GM18520 (cell line): Measurements from ENCODE around the gene TAF11L11.
"Not testable (repeated sequence)": the region's sequence is repeated elsewhere in the genome, so short reads cannot be mapped to it uniquely, and the experiment has no call there.

ENCODE experiments used
- ATAC-seq: cut with Tn5 transposase; IDR thresholded peaks from one replicate; pipeline ENCODE4 v1.9.1; 2021; ENCODE audit not compliant: unreplicated experiment

TAF11L11 gene

DNA sequence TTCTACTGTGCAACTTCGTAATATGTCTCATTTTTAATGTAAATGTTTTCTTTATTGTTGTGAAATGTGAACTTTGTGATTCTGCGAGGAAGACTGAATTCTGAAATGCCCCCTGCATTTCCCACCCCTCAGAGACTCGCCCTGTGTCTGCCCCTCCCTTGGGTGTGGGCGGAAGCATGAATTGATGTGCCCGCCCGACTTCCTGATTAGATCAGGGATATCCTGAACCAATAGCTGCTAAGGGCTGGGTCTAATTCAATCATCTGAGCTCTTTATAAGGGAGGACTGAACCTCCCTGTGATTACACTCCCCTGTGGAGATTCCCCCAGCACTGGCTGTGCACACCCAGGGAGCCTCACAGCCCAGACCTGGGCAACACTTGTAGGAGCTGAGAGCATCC, at the start of gene TAF11L11:
Gene TAF11L11, plus strand, starts transcription at position 304 of the 400 bp plus-strand sequence.
- not testable (repeated sequence) for ATAC-seq

DNA sequence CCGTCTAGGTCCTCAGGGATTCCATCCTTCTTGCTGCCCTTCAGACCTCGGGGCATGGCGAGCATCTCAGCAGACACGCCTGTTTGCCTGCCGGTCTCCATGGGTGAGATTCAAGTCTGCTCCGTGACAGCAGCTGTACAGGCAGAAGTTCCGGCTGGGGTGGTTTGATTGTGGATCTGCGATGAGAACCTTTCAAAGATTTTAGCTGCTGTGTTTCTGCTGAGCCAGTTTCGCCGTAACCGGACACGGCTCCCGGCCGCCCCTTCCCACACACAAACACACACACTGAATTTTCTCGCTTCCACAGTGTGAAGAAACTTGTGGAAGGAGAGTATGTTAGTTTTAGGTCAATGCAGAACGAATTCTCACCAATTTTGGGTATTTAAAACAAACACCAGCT, 18.3 kb upstream of the TAF11L11 start, which contains the start of gene TAF11L7:
Gene TAF11L7, minus strand, starts transcription at position 101 of the 400 bp plus-strand sequence.
- not testable (repeated sequence) for ATAC-seq

DNA sequence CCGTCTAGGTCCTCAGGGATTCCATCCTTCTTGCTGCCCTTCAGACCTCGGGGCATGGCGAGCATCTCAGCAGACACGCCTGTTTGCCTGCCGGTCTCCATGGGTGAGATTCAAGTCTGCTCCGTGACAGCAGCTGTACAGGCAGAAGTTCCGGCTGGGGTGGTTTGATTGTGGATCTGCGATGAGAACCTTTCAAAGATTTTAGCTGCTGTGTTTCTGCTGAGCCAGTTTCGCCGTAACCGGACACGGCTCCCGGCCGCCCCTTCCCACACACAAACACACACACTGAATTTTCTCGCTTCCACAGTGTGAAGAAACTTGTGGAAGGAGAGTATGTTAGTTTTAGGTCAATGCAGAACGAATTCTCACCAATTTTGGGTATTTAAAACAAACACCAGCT, 13.1 kb upstream of the TAF11L11 start, which contains the start of gene TAF11L8:
Gene TAF11L8, minus strand, starts transcription at position 101 of the 400 bp plus-strand sequence.
- ATAC-seq, result not testable (repeated sequence)

DNA sequence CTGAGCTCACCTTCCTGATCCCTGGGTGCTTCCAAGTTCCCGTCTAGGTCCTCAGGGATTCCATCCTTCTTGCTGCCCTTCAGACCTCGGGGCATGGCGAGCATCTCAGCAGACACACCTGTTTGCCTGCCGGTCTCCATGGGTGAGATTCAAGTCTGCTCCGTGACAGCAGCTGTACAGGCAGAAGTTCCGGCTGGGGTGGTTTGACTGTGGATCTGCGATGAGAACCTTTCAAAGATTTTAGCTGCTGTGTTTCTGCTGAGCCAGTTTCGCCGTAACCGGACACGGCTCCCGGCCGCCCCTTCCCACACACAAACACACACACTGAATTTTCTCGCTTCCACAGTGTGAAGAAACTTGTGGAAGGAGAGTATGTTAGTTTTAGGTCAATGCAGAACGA, 9.7 kb upstream of the TAF11L11 start, which contains the start of gene TAF11L9:
Gene TAF11L9, minus strand, starts transcription at position 140 of the 400 bp plus-strand sequence.
- not testable (repeated sequence) for ATAC-seq

DNA sequence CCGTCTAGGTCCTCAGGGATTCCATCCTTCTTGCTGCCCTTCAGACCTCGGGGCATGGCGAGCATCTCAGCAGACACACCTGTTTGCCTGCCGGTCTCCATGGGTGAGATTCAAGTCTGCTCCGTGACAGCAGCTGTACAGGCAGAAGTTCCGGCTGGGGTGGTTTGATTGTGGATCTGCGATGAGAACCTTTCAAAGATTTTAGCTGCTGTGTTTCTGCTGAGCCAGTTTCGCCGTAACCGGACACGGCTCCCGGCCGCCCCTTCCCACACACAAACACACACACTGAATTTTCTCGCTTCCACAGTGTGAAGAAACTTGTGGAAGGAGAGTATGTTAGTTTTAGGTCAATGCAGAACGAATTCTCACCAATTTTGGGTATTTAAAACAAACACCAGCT, 6.3 kb upstream of the TAF11L11 start, which contains the start of gene TAF11L10:
Gene TAF11L10, minus strand, starts transcription at position 101 of the 400 bp plus-strand sequence.
- ATAC-seq, result not testable (repeated sequence)

DNA sequence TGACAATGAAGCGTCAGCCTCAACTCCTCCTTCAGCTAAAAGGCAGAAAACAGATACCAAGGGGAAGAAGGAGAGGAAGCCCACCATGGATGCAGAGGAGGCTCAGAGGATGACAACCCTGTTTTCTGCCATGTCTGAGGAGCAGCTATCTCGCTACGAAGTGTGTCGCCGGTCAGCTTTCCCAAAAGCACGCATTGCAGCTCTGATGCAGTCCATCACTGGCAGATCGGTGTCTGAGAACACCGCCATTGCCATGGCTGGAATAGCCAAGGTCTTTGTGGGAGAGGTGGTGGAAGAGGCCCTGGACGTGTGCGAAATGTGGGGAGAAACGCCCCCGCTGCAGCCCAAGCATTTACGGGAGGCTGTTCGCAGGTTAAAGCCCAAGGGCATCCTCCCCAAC, 968 bp downstream of the TAF11L11 start:
- no peak for ATAC-seq

DNA sequence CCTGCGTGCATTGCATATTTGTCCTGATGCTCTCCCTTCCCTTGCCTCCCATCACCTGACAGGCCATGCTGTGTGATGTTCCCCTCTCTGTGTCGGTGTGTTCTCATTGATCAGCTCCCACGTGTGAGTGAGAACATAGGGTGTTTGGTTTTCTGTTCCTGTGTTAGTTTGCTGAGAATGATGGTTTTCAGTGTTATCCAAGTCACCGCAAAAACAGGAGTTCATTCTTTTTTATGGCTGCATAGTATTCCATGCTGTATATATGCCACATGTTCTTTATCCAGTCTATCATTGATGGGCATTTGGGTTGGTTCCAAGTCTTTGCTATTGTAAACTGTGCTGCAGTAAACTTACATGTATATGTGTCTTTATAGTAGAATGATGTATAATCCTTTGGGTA, 3.5 kb downstream of the TAF11L11 start:
- not testable (repeated sequence) for ATAC-seq

DNA sequence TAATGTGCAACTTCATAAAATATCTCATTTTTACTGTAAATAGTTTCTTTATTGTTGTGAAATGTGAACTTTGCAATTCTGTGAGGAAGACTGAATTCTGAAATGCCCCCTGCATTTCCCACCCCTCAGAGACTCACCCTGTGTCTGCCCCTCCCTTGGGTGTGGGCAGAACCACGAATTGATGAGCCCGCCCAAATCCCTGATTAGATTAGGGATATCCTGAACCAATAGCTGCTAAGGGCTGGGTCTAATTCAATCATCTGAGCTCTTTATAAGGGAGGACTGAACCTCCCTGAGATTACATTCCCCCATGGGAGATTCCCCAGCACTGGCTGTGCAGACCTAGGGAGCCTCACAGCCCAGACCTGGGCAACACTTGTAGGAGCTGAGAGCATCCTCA, 6.1 kb downstream of the TAF11L11 start, which contains the start of gene TAF11L12:
Gene TAF11L12, plus strand, starts transcription at position 301 of the 400 bp plus-strand sequence.
- ATAC-seq, result not testable (repeated sequence)

DNA sequence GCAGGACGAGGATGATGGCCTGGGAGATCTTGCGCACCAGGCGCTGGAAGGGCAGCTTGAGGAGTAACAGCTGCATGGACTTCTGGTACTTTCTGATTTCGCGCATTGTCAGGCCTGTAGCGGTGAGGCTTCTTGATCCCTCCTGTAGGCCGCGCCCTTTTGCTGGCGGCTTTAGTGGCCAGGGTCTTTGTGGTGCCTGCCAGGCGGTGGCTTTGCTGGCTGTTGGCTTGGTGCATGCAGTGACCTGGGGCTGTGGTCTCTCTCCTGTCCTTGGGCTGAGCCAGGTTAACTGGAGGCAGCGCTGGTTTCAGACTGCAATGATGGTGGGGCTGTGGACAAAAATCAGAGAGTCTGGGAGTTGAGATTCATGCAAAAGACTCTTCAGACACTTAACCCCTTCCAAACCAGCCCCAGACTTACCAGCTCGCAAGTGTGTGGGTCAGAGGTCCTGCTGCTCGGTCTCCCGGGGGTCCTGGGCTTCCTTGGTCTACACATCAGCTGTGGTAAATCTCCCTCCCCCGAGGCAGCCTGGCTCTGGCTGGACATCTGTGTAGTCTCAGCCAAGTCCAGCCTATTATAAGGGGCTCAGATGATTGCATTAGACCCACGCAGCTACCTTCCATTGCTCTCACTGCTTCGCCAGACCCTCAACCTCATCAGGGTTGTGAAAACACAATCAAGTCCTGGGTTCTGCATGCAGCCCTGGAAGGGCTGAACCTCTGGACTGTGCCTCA, 11.1 kb downstream of the TAF11L11 start:
- no peak for ATAC-seq

DNA sequence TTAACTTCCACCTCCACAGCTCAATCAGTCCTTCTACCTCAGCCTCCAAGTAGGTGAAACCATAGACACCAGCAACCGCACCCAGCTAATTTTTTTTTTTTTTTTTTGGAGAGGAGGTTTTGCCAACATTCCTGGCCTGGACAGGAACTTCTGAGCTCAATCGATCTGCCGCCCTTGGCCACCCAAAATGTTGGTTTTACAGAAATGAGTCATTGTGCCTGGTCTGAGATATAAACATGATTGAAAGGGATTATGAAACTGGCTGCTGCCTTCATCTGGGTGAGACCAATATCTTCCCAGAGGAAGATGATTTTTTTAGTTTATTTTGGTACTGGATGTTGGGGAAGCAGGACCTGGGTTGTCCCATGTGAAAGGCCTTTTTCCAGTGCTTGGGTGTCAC, 15.4 kb downstream of the TAF11L11 start:
- no peak for ATAC-seq

DNA sequence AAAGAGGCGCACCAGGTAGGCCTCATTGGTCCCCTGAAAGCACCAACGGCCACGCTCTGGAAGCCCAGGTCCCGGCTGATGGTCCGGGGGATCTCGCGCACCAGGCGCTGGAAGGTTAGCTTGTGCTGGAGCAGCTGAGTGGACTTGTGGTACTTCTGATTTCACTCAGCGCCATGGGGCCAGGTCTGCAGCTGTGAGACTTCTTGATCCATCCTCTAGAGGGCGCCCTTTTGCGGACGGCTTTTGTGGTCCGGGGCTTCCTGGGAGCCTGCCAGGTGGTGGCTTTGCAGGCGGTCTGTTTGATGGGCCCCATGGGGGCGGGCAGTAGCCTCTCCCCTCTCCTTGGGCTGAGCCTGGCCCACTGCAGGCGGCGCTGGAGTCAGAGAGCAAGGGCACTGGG, 16.6 kb downstream of the TAF11L11 start:
- no peak for ATAC-seq

DNA sequence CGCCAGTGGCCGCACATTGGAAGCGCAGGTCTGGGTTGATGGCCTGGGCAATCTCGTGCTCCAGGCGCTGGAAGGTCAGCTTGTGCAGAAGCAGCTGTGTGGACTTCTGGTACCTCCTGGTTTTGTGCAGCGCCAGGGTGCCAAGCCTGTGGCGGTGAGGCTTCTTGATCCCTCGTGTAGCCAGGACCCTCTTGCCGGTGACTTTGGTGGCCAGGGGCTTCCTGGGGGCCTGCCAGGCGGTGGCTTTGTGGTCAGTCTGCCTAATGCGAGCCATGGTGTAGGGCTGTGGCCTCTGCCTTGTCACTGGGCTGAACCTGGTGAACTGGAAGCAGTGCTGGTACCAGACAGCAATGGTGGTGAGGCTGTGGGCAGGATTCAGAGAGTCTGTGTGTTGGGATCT, 21.7 kb downstream of the TAF11L11 start:
- no peak for ATAC-seq

DNA sequence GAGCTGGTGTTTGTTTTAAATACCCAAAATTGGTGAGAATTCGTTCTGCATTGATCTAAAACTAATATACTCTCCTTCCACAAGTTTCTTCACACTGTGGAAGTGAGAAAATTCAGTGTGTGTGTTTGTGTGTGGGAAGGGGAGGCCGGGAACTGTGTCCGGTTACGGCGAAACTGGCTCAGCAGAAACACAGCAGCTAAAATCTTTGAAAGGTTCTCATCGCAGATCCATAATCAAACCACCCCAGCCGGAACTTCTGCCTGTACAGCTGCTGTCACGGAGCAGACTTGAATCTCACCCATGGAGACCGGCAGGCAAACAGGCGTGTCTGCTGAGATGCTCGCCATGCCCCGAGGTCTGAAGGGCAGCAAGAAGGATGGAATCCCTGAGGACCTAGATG, 27.8 kb downstream of the TAF11L11 start, which contains the start of gene TAF11L13:
Gene TAF11L13, plus strand, starts transcription at position 301 of the 400 bp plus-strand sequence.
- not testable (repeated sequence) for ATAC-seq

DNA sequence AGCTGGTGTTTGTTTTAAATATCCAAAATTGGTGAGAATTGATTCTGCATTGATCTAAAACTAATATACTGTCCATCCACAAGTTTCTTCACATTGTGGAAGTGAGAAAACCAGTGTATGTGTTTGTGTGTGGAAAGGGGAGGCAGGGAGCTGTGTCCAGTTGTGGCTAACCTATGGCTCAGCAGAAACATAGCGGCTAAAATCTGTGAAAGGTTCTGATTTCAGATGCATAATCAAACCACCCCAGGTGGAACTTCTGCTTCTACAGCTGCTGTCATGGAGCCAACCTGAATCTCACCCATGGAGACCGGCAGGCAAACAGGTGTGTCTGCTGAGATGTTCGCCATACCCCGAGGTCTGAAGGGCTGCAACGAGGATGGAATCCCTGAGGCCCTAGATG, 30.2 kb downstream of the TAF11L11 start, which contains the start of gene TAF11L14:
Gene TAF11L14, plus strand, starts transcription at position 301 of the 400 bp plus-strand sequence.
- ATAC-seq, result no peak

DNA sequence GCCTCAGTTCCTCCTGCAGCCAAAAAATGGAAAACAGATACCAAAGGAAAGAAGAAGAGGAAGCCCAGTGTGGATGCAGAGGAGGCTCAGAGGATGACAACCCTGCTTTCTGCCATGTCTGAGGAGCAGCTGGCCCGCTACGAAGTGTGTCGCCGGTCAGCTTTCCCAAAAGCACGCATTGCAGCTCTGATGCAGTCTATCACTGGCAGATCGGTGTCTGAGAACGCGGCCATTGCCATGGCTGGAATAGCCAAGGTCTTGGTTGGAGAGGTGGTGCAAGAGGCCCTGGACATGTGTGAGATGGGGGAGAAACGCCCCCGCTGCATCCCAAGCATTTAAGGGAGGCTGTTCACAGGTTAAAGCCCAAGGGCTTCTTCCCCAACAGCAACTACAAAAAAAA, 45.2 kb downstream of the TAF11L11 start:
- ATAC-seq, result not testable (repeated sequence)

DNA sequence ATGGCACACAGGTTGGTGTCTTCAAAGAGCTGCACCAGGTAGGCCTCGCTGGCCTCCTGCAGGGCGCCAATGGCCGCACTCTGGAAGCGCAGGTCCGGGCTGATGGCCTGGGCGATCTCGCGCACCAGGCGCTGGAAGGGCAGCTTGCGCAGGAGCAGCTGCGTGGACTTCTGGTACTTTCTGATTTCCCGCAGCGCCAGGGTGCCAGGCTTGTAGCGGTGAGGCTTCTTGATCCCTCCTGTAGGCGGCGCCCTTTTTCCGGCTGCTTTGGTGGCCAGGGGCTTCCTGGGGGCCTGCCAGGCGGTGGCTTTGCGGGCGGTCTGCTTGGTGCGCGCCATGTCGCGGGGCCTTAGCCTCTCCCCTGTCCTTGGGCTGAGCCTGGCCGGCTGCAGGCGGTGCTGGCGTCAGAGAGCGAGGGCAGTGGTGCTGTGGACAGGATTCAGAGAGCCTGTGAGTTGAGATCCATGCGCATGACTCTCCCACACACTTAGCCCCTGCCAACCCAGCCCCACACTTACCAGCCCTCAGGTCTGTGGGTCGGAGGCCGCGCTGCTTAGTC, 51.3 kb downstream of the TAF11L11 start:
- ATAC-seq, result not testable (repeated sequence)
